Gastroesophageal sphincter (tissue), 4 donors: ENCODE results near the gene GPR153. TPM values are rescaled to one million over a fixed set of nuclear protein-coding genes. Genes with fewer than 3 reads are reported as not detected.

ENCODE experiments used
- ATAC-seq: fragments of 150-250 bp; one replicate; pipeline ENCODE4 v1.9.1; 2016; ENCODE audit warnings: mild to moderate bottlenecking, moderate library complexity
- H3K27ac ChIP-seq, 4 donors: fragments of 200-600 bp; sonication (generic) in 3 of 4; 1 replicate in 3 of 4; 2 replicates in 1 of 4; pipeline ENCODE4 v1.5.1; 2016 to 2019
- H3K27me3 ChIP-seq: fragments of 200-600 bp; sonication (generic); one replicate; pipeline ENCODE4 v1.5.1; 2019
- H3K36me3 ChIP-seq, 2 donors: fragments of 200-600 bp; sonication (generic); one replicate each; pipeline ENCODE4 v1.5.1; 2019; ENCODE audit warnings: control low read depth in 1 of 2
- H3K4me1 ChIP-seq, 3 donors: fragments of 200-600 bp; sonication (generic); 1 replicate in 2 of 3; 2 replicates in 1 of 3; pipeline ENCODE4 v1.5.1; 2016 to 2019; ENCODE audit warnings: control low read depth in 2 of 3
- H3K4me3 ChIP-seq, 2 donors: fragments of 200-600 bp; sonication (generic); one replicate each; pipeline ENCODE4 v1.5.1; 2019; ENCODE audit warnings: mild to moderate bottlenecking in 1 of 2, moderate library complexity in 1 of 2
- H3K9me3 ChIP-seq, 3 donors: fragments of 200-600 bp; sonication (generic); one replicate each; pipeline ENCODE4 v1.5.1; 2017 to 2019; ENCODE audit warnings: control low read depth in 2 of 3
- EP300 ChIP-seq: sonication (generic); formaldehyde crosslinking; IDR thresholded peaks from one replicate; pipeline ENCODE4 v1.6.1; 2017; ENCODE audit warnings: antibody characterized with exemption, mild to moderate bottlenecking
- POLR2A ChIP-seq, 2 donors: fragments of 450-650 bp; IDR thresholded peaks; one replicate each; pipeline ENCODE4 v1.6.1; 2017; ENCODE audit warnings: antibody characterized with exemption in 2 of 2, mild to moderate bottlenecking in 2 of 2, moderate library complexity in 1 of 2
- POLR2AphosphoS5 ChIP-seq: sonication (generic); formaldehyde crosslinking; IDR thresholded peaks from one replicate; pipeline ENCODE4 v1.6.1; 2017; ENCODE audit warnings: antibody characterized with exemption
- WGBS, 2 donors: methylation state at CpG; one replicate each; pipeline ENCODE4 v1.1.5; 2018; ENCODE audit warnings: low coverage in 1 of 2; 5-methylcytosine and 5-hydroxymethylcytosine counted together
- total RNA-seq, 4 donors: library from RNA; depleted of rRNA; stranded (reverse); fragments of >200 nt; gene quantifications; one replicate each; pipeline ENCODE4 v1.1.0, GENCODE V29; 2016
- TF ChIP-seq, protein P1 (sequence below), 4 experiments: fragments of 200-600 bp in 2 of 4; fragments of 450-650 bp in 2 of 4; sonication (generic) in 1 of 4; IDR thresholded peaks; one replicate each; pipeline ENCODE4 v1.5.1; 2017 to 2019; ENCODE audit warnings: antibody characterized with exemption in 4 of 4, mild to moderate bottlenecking in 2 of 4, moderate library complexity in 2 of 4

GPR153 gene
- total RNA-seq, 4 donors from 2014 or later: 2.6 to 8.9 (median 6.2) TPM

DNA sequence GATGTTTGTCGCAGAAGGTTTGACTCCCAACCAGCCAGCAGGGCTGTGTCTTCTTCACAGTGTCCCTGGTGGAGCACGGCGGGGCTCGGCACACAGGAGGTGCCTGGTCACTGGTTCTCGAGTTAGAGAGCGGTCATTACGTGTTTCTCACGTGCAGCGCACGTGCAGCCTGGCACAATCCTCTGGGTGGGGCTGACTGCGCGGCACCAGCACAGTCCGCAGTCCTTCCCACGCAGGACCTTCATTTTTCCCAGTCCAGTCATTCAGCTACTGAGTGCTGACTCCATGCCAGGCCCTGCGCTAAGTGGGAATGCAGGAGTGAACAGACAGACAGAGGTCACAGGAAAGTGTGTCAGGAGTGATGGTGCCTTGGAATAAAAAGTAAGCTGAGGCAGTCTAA, 46.2 kb upstream of the GPR153 start:
- 100% methylated on average over 1 of the region's 15 CpGs; no CpG with 5 or more reads in 1 of the 2 donors for WGBS, 2 donors
- no peak for ATAC-seq
- H3K36me3 ChIP-seq: no peaks in the 10 kb centered on the region
- H3K4me1 ChIP-seq: no peaks in the 10 kb centered on the region
- H3K9me3 ChIP-seq: no peaks in the 10 kb centered on the region
- TF ChIP-seq, protein P1, sequence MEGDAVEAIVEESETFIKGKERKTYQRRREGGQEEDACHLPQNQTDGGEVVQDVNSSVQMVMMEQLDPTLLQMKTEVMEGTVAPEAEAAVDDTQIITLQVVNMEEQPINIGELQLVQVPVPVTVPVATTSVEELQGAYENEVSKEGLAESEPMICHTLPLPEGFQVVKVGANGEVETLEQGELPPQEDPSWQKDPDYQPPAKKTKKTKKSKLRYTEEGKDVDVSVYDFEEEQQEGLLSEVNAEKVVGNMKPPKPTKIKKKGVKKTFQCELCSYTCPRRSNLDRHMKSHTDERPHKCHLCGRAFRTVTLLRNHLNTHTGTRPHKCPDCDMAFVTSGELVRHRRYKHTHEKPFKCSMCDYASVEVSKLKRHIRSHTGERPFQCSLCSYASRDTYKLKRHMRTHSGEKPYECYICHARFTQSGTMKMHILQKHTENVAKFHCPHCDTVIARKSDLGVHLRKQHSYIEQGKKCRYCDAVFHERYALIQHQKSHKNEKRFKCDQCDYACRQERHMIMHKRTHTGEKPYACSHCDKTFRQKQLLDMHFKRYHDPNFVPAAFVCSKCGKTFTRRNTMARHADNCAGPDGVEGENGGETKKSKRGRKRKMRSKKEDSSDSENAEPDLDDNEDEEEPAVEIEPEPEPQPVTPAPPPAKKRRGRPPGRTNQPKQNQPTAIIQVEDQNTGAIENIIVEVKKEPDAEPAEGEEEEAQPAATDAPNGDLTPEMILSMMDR (IDR thresholded peaks at IDR 0.05): no peak
- TF ChIP-seq EP300 (no peak), POLR2AphosphoS5 (no peak), POLR2A (IDR thresholded peaks at IDR 0.05) (no peak)
- no peak overlapping the region for H3K27ac ChIP-seq
- H3K4me3 ChIP-seq: no peak overlapping the region
- no peaks in the 10 kb centered on the region for H3K27me3 ChIP-seq

DNA sequence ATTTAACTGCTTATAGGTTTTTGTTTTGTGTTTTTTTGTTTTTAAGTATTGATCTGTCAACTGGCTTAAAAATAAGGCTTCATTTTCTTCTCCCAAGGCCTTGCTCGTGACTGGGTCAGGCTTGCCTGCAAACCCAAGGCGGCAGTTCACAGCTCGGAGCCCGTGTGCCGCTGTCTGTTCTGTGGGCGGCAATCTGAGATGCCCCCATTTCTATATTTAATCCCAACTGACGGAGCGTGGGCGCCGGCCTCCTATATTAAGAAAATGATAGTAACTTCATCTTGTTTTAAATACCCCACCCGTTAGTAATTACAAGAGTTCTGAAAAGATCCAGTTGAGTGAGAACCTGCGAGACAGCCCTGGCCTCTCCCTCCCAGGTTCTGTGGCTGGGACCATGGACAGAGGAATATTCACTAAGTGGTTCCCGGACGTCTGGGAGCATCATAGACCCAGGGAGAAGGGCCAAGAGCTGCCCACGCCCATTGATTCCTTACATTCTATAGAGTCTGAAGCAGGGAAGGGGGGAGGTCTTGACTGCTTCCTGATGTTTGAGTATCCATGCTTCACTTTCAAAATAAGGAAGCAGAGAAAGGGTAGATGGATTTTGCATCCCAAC, 42.6 kb upstream of the GPR153 start:
- whole genome bisulfite sequencing, 2 donors: 83 to 89% methylated on average over 1 to 7 of the region's 15 CpGs
- no peak for TF ChIP-seq POLR2AphosphoS5
- TF ChIP-seq, protein P1 (IDR thresholded peaks at IDR 0.05): no peak
- no peak for TF ChIP-seq POLR2A (IDR thresholded peaks at IDR 0.05)
- no peak for TF ChIP-seq EP300
- no peak for ATAC-seq

DNA sequence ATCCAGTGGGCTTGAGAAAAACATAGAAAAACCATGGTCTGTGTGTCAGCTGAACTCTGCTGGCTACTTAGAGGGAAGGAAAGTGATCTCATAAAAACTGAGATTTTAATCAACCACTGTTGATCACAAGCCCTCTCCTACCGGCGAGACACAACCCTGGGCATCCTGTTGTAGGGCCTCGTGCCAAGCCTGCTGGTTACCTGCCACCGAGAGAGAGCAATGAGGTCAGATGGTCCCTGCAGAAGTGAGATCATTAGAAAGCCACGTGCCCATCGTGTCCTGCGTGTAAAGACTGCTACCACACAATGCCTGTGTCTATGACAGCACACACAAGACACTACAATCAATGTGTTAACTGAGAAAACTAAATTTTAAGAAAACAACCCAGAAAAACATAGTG, 41.7 kb upstream of the GPR153 start:
- no peak overlapping the region for H3K27ac ChIP-seq
- no peak overlapping the region for H3K4me3 ChIP-seq
- TF ChIP-seq POLR2AphosphoS5 (no peak), EP300 (no peak)
- TF ChIP-seq, protein P1 (IDR thresholded peaks at IDR 0.05): no peak
- no peak for ATAC-seq
- no peaks in the 10 kb centered on the region for H3K4me1 ChIP-seq
- H3K36me3 ChIP-seq: no peaks in the 10 kb centered on the region
- H3K27me3 ChIP-seq: no peaks in the 10 kb centered on the region
- WGBS, 2 donors: 83 to 100% methylated on average over 1 to 3 of the region's 7 CpGs
- H3K9me3 ChIP-seq: no peaks in the 10 kb centered on the region

More for the DNA sequence above, 42.6 kb upstream of the GPR153 start:
- Histone ChIP-seq H3K27ac (no peak overlapping the region), H3K4me3 (no peak overlapping the region), H3K9me3 (no peaks in the 10 kb centered on the region), H3K4me1 (no peaks in the 10 kb centered on the region), H3K36me3 (no peaks in the 10 kb centered on the region), H3K27me3 (no peaks in the 10 kb centered on the region)

DNA sequence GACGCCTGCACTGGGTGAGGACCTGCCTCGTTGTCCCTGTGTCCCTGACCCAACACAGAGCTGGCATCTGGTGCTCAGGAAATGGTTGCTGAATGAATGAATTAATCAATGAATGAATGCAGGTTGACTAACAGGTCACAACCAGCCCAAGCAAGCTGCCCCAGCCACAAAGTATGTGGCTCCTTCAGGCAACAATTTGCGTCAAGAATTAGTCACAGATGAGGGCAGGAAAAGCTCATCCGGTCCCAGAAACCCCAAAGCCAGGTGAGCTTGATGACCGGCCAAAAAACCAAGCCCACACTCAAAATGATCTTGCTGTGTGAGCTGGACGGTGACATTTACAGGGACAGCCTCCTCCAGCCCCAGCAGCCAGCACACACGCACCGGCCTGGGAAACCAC, 40.6 kb upstream of the GPR153 start:
- ATAC-seq: no peak
- 100% methylated on average over 2 to 3 of the region's 8 CpGs for WGBS, 2 donors

More for the DNA sequence above, 40.6 kb upstream of the GPR153 start:
- no peaks in the 10 kb centered on the region for H3K27me3 ChIP-seq
- no peak for TF ChIP-seq POLR2A (IDR thresholded peaks at IDR 0.05)
- TF ChIP-seq, protein P1 (IDR thresholded peaks at IDR 0.05): no peak
- no peak for TF ChIP-seq POLR2AphosphoS5
- no peak for TF ChIP-seq EP300
- H3K4me3 ChIP-seq: no peak overlapping the region
- H3K27ac ChIP-seq: no peak overlapping the region
- H3K4me1 ChIP-seq: no peaks in the 10 kb centered on the region
- no peaks in the 10 kb centered on the region for H3K9me3 ChIP-seq
- no peaks in the 10 kb centered on the region for H3K36me3 ChIP-seq
